Activated CD8-positive, alpha-beta T cell treated with anti-CD3 and anti-CD28 coated beads, Interleukin-2, amount 10 ng/mL, durations not matched to agents 7 days and 5 days (primary cell): ENCODE data around the gene DIP2C. TPM values are rescaled to one million over a fixed set of nuclear protein-coding genes. Genes with fewer than 3 reads are reported as not detected.

ENCODE experiments used
- ATAC-seq: fragments of 150-1000 bp; cut with Tn5 transposase; one replicate; pipeline ENCODE4 v1.10.0; 2021; ENCODE audit warnings: moderate library complexity
- CTCF ChIA-PET: fragments of 350-600 bp; sonication (Branson Sonifier 250); formaldehyde crosslinking; loops from one replicate; lab custom pipeline; 2021; ENCODE audit warnings: antibody characterized with exemption; lab: Charles Lee
- POLR2A ChIA-PET: fragments of 350-600 bp; sonication (Branson Sonifier 250); formaldehyde crosslinking; loops from one replicate; lab custom pipeline; 2021; ENCODE audit warnings: antibody characterized with exemption; lab: Charles Lee
- DNase-seq: peaks from one replicate; pipeline ENCODE4 v3.0.0-alpha.2; 2020
- H3K27ac Mint-ChIP-seq: one replicate; pipeline ENCODE4 v1.8.0; 2021; ENCODE audit warnings: mild to moderate bottlenecking, mixed read lengths
- H3K27me3 Mint-ChIP-seq: one replicate; pipeline ENCODE4 v1.8.0; 2021; ENCODE audit warnings: low read depth, mixed read lengths
- H3K36me3 Mint-ChIP-seq: one replicate; pipeline ENCODE4 v1.8.0; 2021; ENCODE audit warnings: low read depth, mixed read lengths
- H3K4me1 Mint-ChIP-seq: one replicate; pipeline ENCODE4 v1.8.0; 2021; ENCODE audit warnings: low read depth, mixed read lengths
- H3K4me3 Mint-ChIP-seq: one replicate; pipeline ENCODE4 v1.8.0; 2021; ENCODE audit warnings: mild to moderate bottlenecking, mixed read lengths
- H3K9me3 Mint-ChIP-seq: one replicate; pipeline ENCODE4 v1.8.0; 2022; ENCODE audit warnings: mixed read lengths; ENCODE audit not compliant: insufficient read depth
- total RNA-seq, 2 experiments: library from RNA; stranded (reverse); gene quantifications; one replicate each; pipeline ENCODE4 v1.2.3, GENCODE V29; 2021

Gene DIP2C
- total RNA-seq, 2 experiments from 2014 or later: 0.34 to 0.39 TPM

DNA sequence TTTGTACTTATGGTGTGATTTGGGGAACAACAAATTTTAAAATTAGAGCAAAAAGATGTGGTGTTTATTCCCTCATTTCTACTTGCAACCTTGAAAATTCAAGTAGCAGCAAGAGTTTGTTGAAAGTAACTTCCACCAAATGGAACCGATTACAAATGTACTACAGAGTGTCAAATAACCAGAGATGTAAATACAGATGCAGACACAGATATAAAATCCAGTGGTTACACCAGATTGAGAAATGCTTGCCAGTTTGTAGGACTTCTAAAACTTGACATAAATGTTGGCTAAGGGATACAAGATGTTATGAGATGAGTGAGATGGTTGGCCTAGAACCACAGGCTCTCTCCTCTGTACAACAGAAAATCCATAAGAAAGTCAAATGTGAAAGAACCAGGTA, 162.1 kb downstream of the DIP2C start:
- CTCF ChIA-PET: no interaction called here
- Mint-ChIP-seq H3K4me3 (no peak overlapping the region), H3K4me1 (no peaks in the 10 kb centered on the region), H3K9me3 (no peaks in the 10 kb centered on the region), H3K27me3 (peaks cover 4% of the 10 kb centered on the region), H3K36me3 (no peaks in the 10 kb centered on the region), H3K27ac (no peak overlapping the region)
- POLR2A ChIA-PET: no interaction called here
- DNase-seq (no peak), ATAC-seq (no peak)

DNA sequence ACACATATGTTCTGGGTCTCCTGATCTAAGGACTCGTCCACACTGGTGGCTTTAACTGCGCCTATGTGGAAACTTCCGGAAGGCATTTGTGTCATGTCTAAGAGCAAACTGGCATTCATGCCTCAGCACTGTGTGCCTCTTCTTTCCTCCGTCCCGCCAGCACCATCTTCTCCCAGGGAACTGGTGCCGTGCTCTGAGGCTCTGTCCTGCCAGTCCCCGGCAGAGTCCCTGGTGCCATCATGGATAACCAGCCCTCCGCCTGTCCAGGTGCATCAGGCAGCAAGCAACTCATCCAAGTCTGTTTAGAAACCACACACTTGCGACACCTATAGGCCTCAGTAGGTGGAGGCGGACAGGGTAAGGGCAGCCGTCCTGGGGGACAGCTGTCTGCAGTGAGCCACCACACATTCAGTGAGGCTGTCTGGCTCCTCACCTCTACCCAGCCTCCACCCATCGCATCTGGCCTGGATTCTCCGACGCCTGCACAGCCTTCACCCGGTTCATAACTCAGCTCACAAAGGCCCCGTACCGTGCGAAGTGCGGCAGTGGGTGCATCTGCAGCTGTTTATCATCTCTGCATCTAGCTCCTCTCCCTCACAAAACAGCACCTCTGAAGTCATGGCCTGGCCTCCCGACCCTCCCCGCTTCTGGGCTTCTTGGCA, 162.7 kb downstream of the DIP2C start:
- ATAC-seq (no peak), DNase-seq (no peak)
- Mint-ChIP-seq H3K9me3 (no peaks in the 10 kb centered on the region), H3K36me3 (no peaks in the 10 kb centered on the region), H3K4me3 (no peak overlapping the region), H3K27me3 (peaks cover 4% of the 10 kb centered on the region), H3K4me1 (no peaks in the 10 kb centered on the region), H3K27ac (no peak overlapping the region)
- ChIA-PET POLR2A (no interaction called here), CTCF (no interaction called here)

DNA sequence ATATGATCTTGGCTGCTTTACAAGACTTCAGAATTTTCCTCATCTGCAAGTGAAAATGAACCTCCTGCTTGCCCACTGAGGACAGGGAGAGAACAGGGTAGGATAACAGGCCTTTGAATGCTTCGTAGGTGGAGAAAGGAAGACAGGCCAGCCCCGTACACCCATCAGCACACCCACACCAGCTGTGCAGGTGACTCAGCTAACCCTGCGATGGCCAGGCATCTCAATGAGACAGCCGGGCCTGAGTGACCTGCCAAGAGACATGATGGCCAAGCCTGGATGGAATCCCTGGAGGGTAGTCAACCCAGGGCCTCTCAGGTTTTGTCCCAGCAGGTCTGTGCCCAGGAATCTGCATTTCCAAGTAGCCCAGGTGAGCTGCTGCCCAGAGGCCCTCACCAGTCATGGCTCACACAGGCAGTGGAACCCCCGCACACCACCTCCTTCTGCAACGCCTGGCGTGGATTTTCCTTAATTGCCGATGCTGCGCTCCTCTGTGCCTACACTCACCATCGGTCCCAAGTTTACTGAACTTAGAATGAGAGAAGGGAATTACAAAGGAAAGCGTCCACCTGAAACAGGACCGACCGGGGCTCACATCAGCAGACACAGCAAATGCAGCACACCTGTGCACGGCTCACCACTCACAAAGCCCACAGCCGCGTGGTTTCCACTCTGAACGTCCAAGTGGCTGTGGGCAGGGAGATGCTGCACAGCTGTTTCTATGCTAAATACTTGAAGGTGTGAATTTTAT, 163.7 kb downstream of the DIP2C start:
- no peaks in the 10 kb centered on the region for H3K9me3 Mint-ChIP-seq
- CTCF ChIA-PET: no interaction called here
- H3K4me1 Mint-ChIP-seq: no peaks in the 10 kb centered on the region
- ATAC-seq (no peak), DNase-seq (no peak)
- H3K27me3 Mint-ChIP-seq: peaks cover 4% of the 10 kb centered on the region
- no peak overlapping the region for H3K4me3 Mint-ChIP-seq
- H3K27ac Mint-ChIP-seq: no peak overlapping the region
- no peaks in the 10 kb centered on the region for H3K36me3 Mint-ChIP-seq
- POLR2A ChIA-PET: no interaction called here

DNA sequence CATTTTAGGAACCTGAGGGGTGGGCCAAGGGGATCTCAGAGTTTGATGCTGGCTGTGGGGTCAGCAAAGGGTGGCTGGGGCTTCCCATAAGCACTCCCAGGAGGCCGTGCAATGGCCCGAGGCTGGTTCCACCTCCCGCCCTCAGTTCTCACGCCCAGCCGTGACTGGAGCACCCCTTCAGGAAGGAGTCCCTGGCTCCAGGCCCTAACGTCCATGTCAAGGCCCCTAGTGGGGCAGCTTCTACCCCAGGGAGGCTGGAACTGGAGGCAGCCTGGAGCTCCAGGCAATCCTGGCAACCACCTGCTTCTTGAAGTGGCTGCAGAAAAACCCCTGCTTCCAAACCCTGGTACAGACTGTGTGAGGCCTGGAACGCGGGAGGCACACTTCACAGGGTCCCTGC, 165.5 kb downstream of the DIP2C start:
- DNase-seq (no peak), ATAC-seq (no peak)
- H3K27me3 Mint-ChIP-seq: peaks cover 4% of the 10 kb centered on the region
- no peaks in the 10 kb centered on the region for H3K9me3 Mint-ChIP-seq
- POLR2A ChIA-PET: no interaction called here
- H3K4me1 Mint-ChIP-seq: no peaks in the 10 kb centered on the region
- H3K36me3 Mint-ChIP-seq: no peaks in the 10 kb centered on the region
- no peak overlapping the region for H3K27ac Mint-ChIP-seq
- H3K4me3 Mint-ChIP-seq: no peak overlapping the region
- CTCF ChIA-PET: no interaction called here

DNA sequence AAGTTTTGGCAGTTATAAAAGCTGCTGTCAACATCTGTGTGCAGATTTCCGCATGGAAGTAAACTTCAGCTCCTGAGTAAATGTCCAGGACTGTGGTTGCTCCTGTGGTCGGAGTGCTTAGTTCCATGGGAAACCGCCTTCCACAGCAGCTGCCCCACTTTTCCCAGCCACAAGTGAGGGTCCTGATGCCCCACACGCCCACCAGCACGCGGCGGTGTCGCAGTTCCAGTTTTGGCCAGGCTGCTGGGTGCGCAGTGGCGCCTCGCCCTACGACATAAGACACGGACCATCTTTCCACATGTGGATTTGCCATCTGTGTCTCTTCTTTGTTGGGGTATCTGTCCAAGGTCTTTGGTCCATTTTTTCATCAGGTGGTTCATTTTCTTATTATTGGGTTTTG, 167.1 kb downstream of the DIP2C start:
- H3K4me1 Mint-ChIP-seq: no peaks in the 10 kb centered on the region
- H3K27me3 Mint-ChIP-seq: peaks cover 4% of the 10 kb centered on the region
- no peaks in the 10 kb centered on the region for H3K9me3 Mint-ChIP-seq
- ChIA-PET CTCF (no interaction called here), POLR2A (no interaction called here)
- H3K4me3 Mint-ChIP-seq: no peak overlapping the region
- no peak for DNase-seq
- ATAC-seq: no peak
- no peaks in the 10 kb centered on the region for H3K36me3 Mint-ChIP-seq
- no peak overlapping the region for H3K27ac Mint-ChIP-seq

DNA sequence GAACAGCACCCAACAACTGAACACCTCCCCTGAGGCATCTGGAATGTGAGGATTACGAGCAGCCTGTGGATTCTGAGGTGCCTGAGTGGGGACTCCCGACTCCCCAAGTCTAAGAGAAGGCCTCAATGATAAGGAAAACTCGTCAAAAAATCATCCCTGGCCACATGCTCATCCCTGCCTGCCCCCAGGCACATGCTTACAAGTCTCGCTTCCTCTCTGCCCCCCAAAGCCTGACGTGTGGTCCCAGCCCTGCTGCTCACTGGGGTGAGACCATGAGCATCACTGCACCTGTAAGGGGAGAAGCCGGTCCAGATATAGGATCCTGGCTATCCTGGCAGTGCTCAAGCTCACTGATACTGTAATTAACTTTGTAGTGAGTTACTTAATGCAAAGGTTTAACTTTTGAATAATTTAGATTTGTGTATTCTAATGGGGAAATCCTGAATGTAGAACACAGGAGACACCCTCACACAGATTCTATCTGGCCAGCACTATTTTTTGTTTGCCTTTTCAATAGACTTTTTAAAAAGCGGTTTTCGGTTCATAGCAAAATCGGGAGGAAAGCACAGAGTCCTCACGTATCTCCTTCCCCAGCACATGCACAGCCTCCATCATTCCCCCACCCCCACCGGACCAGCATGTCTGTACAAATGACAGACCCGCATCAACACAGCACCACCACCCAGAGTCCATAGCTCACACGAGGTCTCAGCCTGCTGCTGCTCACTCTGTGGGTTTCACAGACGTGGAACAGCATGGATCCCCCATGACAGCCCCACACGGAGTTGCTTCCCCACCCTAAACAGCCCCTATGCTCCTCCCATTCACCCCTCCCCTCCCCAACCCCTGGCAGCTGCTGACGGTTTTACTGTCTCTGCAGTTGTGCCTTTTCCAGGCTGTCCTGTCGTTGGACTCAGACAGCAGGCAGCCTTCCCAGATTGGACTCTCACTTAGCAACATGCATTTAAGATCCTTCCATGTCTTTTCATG, 167.9 kb downstream of the DIP2C start:
- ATAC-seq (no peak), DNase-seq (no peak)
- Mint-ChIP-seq H3K4me3 (no peak overlapping the region), H3K36me3 (no peaks in the 10 kb centered on the region), H3K27me3 (peaks cover 4% of the 10 kb centered on the region), H3K27ac (no peak overlapping the region), H3K9me3 (no peaks in the 10 kb centered on the region), H3K4me1 (no peaks in the 10 kb centered on the region)
- ChIA-PET CTCF (no interaction called here), POLR2A (no interaction called here)

DNA sequence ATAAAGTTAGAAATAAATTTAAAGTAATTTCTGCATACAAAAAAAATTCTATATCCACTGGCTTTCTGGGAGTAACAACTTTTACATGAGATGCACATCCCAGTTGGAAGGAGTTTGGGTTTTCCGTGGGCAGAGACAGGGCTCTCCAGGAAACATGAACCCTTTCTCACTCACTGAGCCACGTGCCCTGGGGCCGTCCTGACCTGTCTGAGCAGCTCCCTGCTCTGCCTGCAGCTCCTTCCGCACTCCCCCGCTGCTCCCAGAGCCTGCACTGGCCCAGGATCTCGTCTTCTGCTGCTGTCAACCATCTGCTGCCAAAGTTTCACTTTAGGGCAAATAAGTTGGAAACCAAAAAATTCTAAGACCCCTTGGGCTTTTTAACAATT, 169.1 kb downstream of the DIP2C start:
- DNase-seq (no peak), ATAC-seq (no peak)
- Mint-ChIP-seq H3K4me1 (no peaks in the 10 kb centered on the region), H3K36me3 (no peaks in the 10 kb centered on the region), H3K27me3 (peaks cover 4% of the 10 kb centered on the region), H3K27ac (no peak overlapping the region), H3K4me3 (no peak overlapping the region), H3K9me3 (no peaks in the 10 kb centered on the region)
- ChIA-PET CTCF (no interaction called here), POLR2A (no interaction called here)

DNA sequence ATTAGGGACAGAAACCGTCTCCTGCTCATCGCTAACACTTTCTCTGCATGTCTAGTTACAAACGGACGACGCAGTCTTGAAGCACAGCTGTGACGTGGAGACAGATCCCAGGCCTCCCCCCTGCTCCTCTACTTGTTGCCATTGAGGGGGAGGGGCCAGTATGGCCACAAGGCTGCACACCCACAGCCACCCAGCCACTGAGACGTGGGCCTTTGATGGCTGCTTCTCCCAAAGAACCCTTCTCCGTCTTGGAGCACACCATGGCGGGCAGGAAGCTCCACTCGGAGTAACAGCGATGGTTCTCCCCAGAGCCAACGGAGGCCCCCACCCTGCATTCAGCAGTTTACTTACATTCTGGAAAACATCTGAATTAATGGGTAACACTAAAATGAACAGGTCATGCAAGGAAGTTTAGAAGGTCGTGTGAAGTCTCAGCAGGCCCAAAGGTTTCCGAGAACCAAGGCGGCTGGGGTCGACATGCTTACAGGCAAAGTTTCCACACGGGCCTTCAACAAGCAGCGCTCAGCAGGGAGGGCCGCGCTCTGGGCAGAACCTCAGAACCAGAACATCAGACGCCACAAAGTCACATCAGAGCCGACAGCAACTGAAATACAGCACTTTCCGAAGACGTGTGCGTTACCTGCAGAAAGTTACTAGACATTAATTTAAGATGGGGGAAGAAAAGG, 169.6 kb downstream of the DIP2C start:
- ChIA-PET POLR2A (no interaction called here), CTCF (no interaction called here)
- Mint-ChIP-seq H3K36me3 (no peaks in the 10 kb centered on the region), H3K9me3 (no peaks in the 10 kb centered on the region), H3K27ac (no peak overlapping the region), H3K4me1 (no peaks in the 10 kb centered on the region), H3K27me3 (peaks cover 4% of the 10 kb centered on the region), H3K4me3 (no peak overlapping the region)
- no peak for ATAC-seq
- DNase-seq: no peak

DNA sequence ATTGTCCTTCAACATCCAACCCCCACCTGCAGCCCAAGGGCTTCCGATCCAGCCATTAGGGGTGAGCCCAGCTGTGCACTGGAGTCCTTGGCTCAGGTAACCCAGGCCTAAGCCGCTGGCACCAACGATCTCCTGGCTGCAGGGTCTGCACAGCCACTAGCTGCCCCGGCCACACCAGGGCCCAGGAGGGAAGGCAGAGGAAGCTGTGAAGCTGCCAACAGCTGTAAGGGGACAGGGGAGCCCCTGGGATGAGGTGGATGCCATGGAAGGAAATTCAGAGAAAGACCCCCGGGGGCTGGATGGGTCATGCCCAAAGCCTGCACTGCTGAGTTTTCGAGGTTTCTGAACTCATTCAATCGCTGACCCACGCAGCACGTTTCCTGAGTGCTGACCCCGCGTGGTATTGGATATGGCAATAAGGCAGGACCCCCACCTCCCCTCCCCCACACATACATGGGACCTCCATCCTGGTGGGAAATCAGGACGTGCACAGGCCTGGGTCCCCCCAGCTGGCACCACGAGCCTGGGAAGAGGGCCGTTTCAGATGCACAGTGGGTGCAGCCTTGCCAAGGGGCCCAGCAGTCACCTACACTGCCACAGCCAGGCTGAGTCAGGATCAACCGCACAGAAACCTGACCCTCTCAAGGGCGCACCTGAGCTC, 170.3 kb downstream of the DIP2C start:
- Mint-ChIP-seq H3K4me3 (no peak overlapping the region), H3K27ac (no peak overlapping the region), H3K9me3 (no peaks in the 10 kb centered on the region), H3K4me1 (no peaks in the 10 kb centered on the region), H3K36me3 (no peaks in the 10 kb centered on the region), H3K27me3 (peaks cover 4% of the 10 kb centered on the region)
- no peak for DNase-seq
- ChIA-PET POLR2A (no interaction called here), CTCF (no interaction called here)
- no peak for ATAC-seq

DNA sequence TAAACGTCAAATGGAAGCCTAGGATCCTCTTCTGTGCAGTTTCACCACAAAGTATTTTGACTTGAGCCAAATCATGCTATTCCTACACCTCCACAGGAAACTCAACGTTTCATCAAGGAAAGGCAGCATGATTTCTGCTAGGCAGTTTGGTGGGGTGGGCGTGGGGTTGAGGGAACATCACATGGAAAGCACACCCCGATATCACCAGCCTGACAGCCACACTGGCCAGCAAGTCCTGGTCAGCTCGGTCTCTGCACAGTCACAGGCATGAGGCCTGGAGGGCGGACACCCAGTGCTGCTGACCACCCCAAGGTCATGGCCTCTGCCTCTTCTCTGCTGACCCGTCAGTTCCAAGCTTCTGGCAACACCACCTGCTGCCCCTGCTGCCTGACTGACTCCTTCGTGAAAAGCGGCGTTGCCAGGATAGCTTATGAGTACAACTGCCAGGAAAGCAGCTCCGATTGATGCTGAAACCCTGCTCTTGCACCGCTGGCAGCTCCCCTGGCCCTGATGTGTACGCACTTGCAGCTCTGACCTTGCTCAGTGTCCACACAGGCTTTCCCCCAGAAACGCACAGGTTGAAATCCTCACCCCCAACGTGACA, 171.5 kb downstream of the DIP2C start:
- ChIA-PET CTCF (no interaction called here), POLR2A (no interaction called here)
- no peak overlapping the region for H3K27ac Mint-ChIP-seq
- DNase-seq (no peak), ATAC-seq (no peak)
- peaks cover 8% of the 10 kb centered on the region for H3K4me1 Mint-ChIP-seq
- no peaks in the 10 kb centered on the region for H3K36me3 Mint-ChIP-seq
- peaks cover 7% of the 10 kb centered on the region for H3K27me3 Mint-ChIP-seq
- H3K4me3 Mint-ChIP-seq: no peak overlapping the region
- no peaks in the 10 kb centered on the region for H3K9me3 Mint-ChIP-seq

DNA sequence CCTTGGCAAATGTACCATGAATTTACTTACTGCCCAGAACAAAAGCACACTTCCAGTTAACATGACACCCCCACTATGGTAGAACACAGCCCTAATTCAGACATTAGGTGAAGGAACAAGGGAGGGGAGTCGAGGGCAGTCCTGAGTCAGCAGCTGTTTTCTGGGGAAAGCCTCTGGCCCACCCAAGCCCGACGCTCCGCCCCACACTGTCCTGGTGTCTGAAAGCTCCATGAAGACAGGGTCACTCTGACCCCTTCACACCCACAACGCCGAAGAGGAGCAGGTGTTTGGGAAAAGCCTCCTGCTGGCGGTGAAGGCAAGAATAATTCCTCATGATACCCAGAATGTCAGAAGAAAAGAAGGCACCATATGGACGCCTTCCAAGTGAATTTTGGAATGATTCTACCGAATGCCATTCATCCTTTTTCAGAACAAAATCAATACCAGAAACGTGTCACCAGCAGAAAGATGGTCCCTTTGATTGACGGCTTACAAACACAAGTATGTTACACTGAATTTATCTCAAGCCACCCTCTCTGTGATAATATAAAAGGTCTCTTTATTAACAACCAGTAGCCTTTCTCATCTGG, 172.1 kb downstream of the DIP2C start:
- Mint-ChIP-seq H3K9me3 (no peaks in the 10 kb centered on the region), H3K4me3 (no peak overlapping the region), H3K27me3 (peaks cover 6% of the 10 kb centered on the region), H3K4me1 (peaks cover 8% of the 10 kb centered on the region), H3K27ac (no peak overlapping the region), H3K36me3 (no peaks in the 10 kb centered on the region)
- ATAC-seq: no peak
- POLR2A ChIA-PET: no interaction called here
- DNase-seq: no peak
- CTCF ChIA-PET: no interaction called here
